ENCODE measurements around the gene UPB1.

GRCh38 chr22:24502541-24502940 lies 7.4 kb downstream of the UPB1 start:
- TF ChIP-seq EZH2phosphoT487 (IDR thresholded peaks at IDR 0.05; ENCODE audit: borderline replicate concordance) (no peak), CTCF (conservative IDR thresholded peaks at IDR 0.05; ENCODE audit: low read length) (no peak)
